HG03060 (cell line): ENCODE data around the gene ARHGAP22.

Source experiments
- ATAC-seq: cut with Tn5 transposase; IDR thresholded peaks from one replicate; pipeline ENCODE4 v1.9.1; 2021; ENCODE audit warnings: low read depth, moderate number of reproducible peaks; ENCODE audit not compliant: unreplicated experiment

Gene ARHGAP22

GRCh38 chr10:48634198-48634983 is 29.5 kb upstream of the ARHGAP22 start:
- peak; percentile 81 for ATAC-seq

- no peak for ATAC-seq
Measured at GRCh38 chr10:48633381-48634197, 28.7 kb upstream of the ARHGAP22 start.

- ATAC-seq, result no peak
Measured at GRCh38 chr10:48632166-48632565, 27.3 kb upstream of the ARHGAP22 start.

- no peak for ATAC-seq
Measured at GRCh38 chr10:48627984-48628609, 23.2 kb upstream of the ARHGAP22 start.

- ATAC-seq, result no peak
Measured at GRCh38 chr10:48626986-48627731, 22.3 kb upstream of the ARHGAP22 start.

- ATAC-seq, result no peak
Measured at GRCh38 chr10:48626447-48626846, 21.6 kb upstream of the ARHGAP22 start.

GRCh38 chr10:48625826-48626134 is 20.9 kb upstream of the ARHGAP22 start:
- ATAC-seq, result no peak

GRCh38 chr10:48623607-48624132 is 18.8 kb upstream of the ARHGAP22 start:
- ATAC-seq, result no peak

GRCh38 chr10:48623009-48623408 is 18.1 kb upstream of the ARHGAP22 start:
- no peak for ATAC-seq

GRCh38 chr10:48620719-48621118 is 15.8 kb upstream of the ARHGAP22 start:
- ATAC-seq, result no peak

- no peak for ATAC-seq
Measured at GRCh38 chr10:48616436-48616835, 11.6 kb upstream of the ARHGAP22 start.

GRCh38 chr10:48614481-48615390 is 9.9 kb upstream of the ARHGAP22 start:
- no peak for ATAC-seq

- no peak for ATAC-seq
Measured at GRCh38 chr10:48613016-48613415, 8.1 kb upstream of the ARHGAP22 start.

GRCh38 chr10:48612236-48612943 is 7.5 kb upstream of the ARHGAP22 start:
- no peak for ATAC-seq

GRCh38 chr10:48611133-48611532 is 6.3 kb upstream of the ARHGAP22 start:
- no peak for ATAC-seq

GRCh38 chr10:48610585-48611093 is 5.8 kb upstream of the ARHGAP22 start:
- ATAC-seq, result no peak

- no peak for ATAC-seq
Measured at GRCh38 chr10:48609899-48610584, 5.2 kb upstream of the ARHGAP22 start.

- ATAC-seq, result no peak
Measured at GRCh38 chr10:48609441-48609840, 4.6 kb upstream of the ARHGAP22 start.
